IMR-90 (cell line): ENCODE measurements around the gene SGMS1. TPM values are rescaled to one million over a fixed set of nuclear protein-coding genes. Genes with fewer than 3 reads are reported as not detected.

Source experiments
- ATAC-seq: fragments of 200-7000 bp; cut with Tn5 transposase; 2 replicates; pipeline ENCODE4 v1.9.1; 2020; ENCODE audit warnings: low read depth, mild to moderate bottlenecking, moderate library complexity
- BruUV-seq: library from RNA; stranded (reverse); fragments of 400-500 nt; replicated peaks from 2 replicates; lab custom pipeline; 2021; lab: Mats Ljungman, UMichigan
- CTCF ChIA-PET: fragments of 300-600 bp; formaldehyde crosslinking; extraction: SDS; loops from one replicate; lab custom pipeline; 2021; ENCODE audit warnings: antibody characterized with exemption; lab: Yijun Ruan, JAX
- POLR2A ChIA-PET: fragments of 300-600 bp; sonication (Branson Sonifier 250); formaldehyde crosslinking; loops from one replicate; lab custom pipeline; 2022; ENCODE audit warnings: antibody characterized with exemption; ENCODE audit not compliant: unreplicated experiment; lab: Charles Lee
- DNase-seq: peaks from one replicate; pipeline ENCODE4 v3.0.0; 2013
- H2AFZ ChIP-seq: replicated peaks from 2 replicates; pipeline ENCODE3; 2013; ENCODE audit warnings: low read length, mild to moderate bottlenecking; ENCODE audit not compliant: poor library complexity
- H2AK5ac ChIP-seq: 2 replicates; pipeline ENCODE4 v1.6.1; 2013; ENCODE audit warnings: low read depth, low read length, inconsistent platforms
- H2AK9ac ChIP-seq: replicated peaks from 2 replicates; pipeline ENCODE3; 2013; ENCODE audit warnings: mild to moderate bottlenecking, low read depth, low read length, moderate library complexity; ENCODE audit not compliant: poor library complexity
- H2BK120ac ChIP-seq: 2 replicates; pipeline ENCODE4 v1.6.1; 2013; ENCODE audit warnings: low read depth, low read length, inconsistent platforms
- H2BK15ac ChIP-seq: 3 replicates; pipeline ENCODE4 v1.6.1; 2013; ENCODE audit warnings: low read depth, low read length, inconsistent platforms
- H2BK20ac ChIP-seq: 2 replicates; pipeline ENCODE4 v1.6.1; 2013; ENCODE audit warnings: low read depth, mild to moderate bottlenecking, inconsistent platforms, low read length, moderate library complexity
- H2BK5ac ChIP-seq: 2 replicates; pipeline ENCODE4 v1.6.1; 2013; ENCODE audit warnings: mild to moderate bottlenecking, low read depth, low read length, inconsistent platforms; ENCODE audit not compliant: poor library complexity, severe bottlenecking
- H3K14ac ChIP-seq: replicated peaks from 2 replicates; pipeline ENCODE4 v1.6.1; 2013; ENCODE audit warnings: low read depth, low read length, inconsistent platforms
- H3K18ac ChIP-seq: 2 replicates; pipeline ENCODE4 v1.6.1; 2013; ENCODE audit warnings: low read depth, low read length, control low read depth
- H3K23ac ChIP-seq: 2 replicates; pipeline ENCODE4 v1.6.1; 2013; ENCODE audit warnings: low read depth, low read length, inconsistent platforms
- H3K27ac ChIP-seq: 2 replicates; pipeline ENCODE4 v1.5.1; 2013; ENCODE audit warnings: mild to moderate bottlenecking, control low read depth, low read length; ENCODE audit not compliant: insufficient read depth
- H3K27me3 ChIP-seq: 2 replicates; pipeline ENCODE4 v1.6.1; 2013; ENCODE audit warnings: low read length; ENCODE audit not compliant: control insufficient read depth, insufficient read depth
- H3K36me3 ChIP-seq: 2 replicates; pipeline ENCODE4 v1.6.1; 2013; ENCODE audit warnings: low read length, mixed read lengths; ENCODE audit not compliant: control insufficient read depth, insufficient read depth
- H3K4ac ChIP-seq: 2 replicates; pipeline ENCODE4 v1.6.1; 2013; ENCODE audit warnings: low read depth, low read length, inconsistent platforms
- H3K4me1 ChIP-seq: 2 replicates; pipeline ENCODE4 v1.6.1; 2013; ENCODE audit warnings: low read length, mixed read lengths; ENCODE audit not compliant: control insufficient read depth, insufficient read depth
- H3K4me2 ChIP-seq: 2 replicates; pipeline ENCODE4 v1.6.1; 2013; ENCODE audit warnings: low read depth, mild to moderate bottlenecking, control low read depth, low read length, moderate library complexity
- H3K4me3 ChIP-seq: 2 replicates; pipeline ENCODE4 v1.5.1; 2013; ENCODE audit warnings: low read depth, mild to moderate bottlenecking, control low read depth, low read length, moderate library complexity; ENCODE audit not compliant: insufficient read depth
- H3K56ac ChIP-seq: 2 replicates; pipeline ENCODE4 v1.6.1; 2013; ENCODE audit warnings: low read length, inconsistent platforms; ENCODE audit not compliant: insufficient read depth; ENCODE audit errors: extremely low read depth
- H3K79me1 ChIP-seq, 2 experiments: 2 replicates each; pipeline ENCODE4 v1.6.1; 2013; ENCODE audit warnings: low read length in 2 of 2, inconsistent platforms in 1 of 2, low read depth in 1 of 2
- H3K9ac ChIP-seq: 2 replicates; pipeline ENCODE4 v1.6.1; 2013; ENCODE audit warnings: low read depth, low read length, control low read depth
- H3K9me1 ChIP-seq: 2 replicates; pipeline ENCODE4 v1.6.1; 2013; ENCODE audit warnings: low read length, inconsistent platforms; ENCODE audit not compliant: insufficient read depth
- H3K9me3 ChIP-seq: 2 replicates; pipeline ENCODE4 v1.6.1; 2013; ENCODE audit warnings: low read length; ENCODE audit not compliant: control insufficient read depth, insufficient read depth
- H4K20me1 ChIP-seq: 2 replicates; pipeline ENCODE4 v1.6.1; 2013; ENCODE audit warnings: low read length, inconsistent platforms; ENCODE audit not compliant: insufficient read depth
- H4K5ac ChIP-seq: 2 replicates; pipeline ENCODE4 v1.6.1; 2013; ENCODE audit warnings: mild to moderate bottlenecking, low read depth, low read length, control low read depth
- H4K8ac ChIP-seq, 2 experiments: 2 replicates each; pipeline ENCODE4 v1.6.1; 2013; ENCODE audit warnings: low read depth in 2 of 2, low read length in 2 of 2, control low read depth in 1 of 2, inconsistent platforms in 1 of 2
- H4K91ac ChIP-seq: 2 replicates; pipeline ENCODE4 v1.6.1; 2013; ENCODE audit warnings: low read depth, low read length, inconsistent platforms; ENCODE audit not compliant: insufficient read depth
- MAFK ChIP-seq: IDR thresholded peaks from 2 replicates; pipeline ENCODE4 v1.6.1; 2012; ENCODE audit warnings: low read depth, low read length, improper control_type of control experiment
- POLR2A ChIP-seq: IDR thresholded peaks from 2 replicates; pipeline ENCODE4 v1.6.1; 2012; ENCODE audit warnings: mild to moderate bottlenecking, low read depth, low read length
- RFX5 ChIP-seq: IDR thresholded peaks from 2 replicates; pipeline ENCODE4 v1.8.0; 2012; ENCODE audit warnings: low read depth, mild to moderate bottlenecking, low read length, moderate library complexity
- dilution Hi-C: fragments of 300-500 bp; cut with HindIII; formaldehyde crosslinking; loops from one replicate; pipeline ENCODE4 v1.14.3; 2018; ENCODE audit warnings: low sequenced_read_pairs; ENCODE audit not compliant: unreplicated experiment
- in situ Hi-C: fragments of 300-500 bp; cut with MboI; formaldehyde crosslinking; loops from 3 replicates; pipeline ENCODE4 v1.14.3; 2019; ENCODE audit warnings: low sequenced_read_pairs, inconsistent platforms, mixed read lengths
- intact Hi-C: fragments of 100-400 bp; cut with micrococcal nuclease; formaldehyde crosslinking; loops from 2 replicates; pipeline ENCODE4 v1.10.0; 2022
- polyA plus RNA-seq, 3 experiments: library from polyadenylated mRNA; depleted of rRNA; stranded (reverse); fragments of >200 nt; gene quantifications; 2 replicates each; pipeline ENCODE4 v1.2.3, GENCODE V29; 2012; ENCODE audit warnings: low replicate concordance in 1 of 3
- total RNA-seq: library from RNA; depleted of rRNA; stranded (reverse); fragments of >200 nt; gene quantifications from 2 replicates; pipeline ENCODE4 v1.2.3, GENCODE V29; 2012

The SGMS1 gene
- total and polyA plus RNA-seq, 2 of the 4 experiments (the other 2 are of a cell fraction), result 9.8 to 30.8 TPM

GRCh38 chr10:50473756-50474155, 150.0 kb downstream of the SGMS1 start (continued):
- no peak for TF ChIP-seq MAFK

- Histone ChIP-seq H3K23ac (no peak overlapping the region), H3K4me2 (no peak overlapping the region), H4K5ac (no peak overlapping the region), H3K9ac (no peak overlapping the region), H4K91ac (no peak overlapping the region), H3K36me3 (no peaks in the 10 kb centered on the region), H2AFZ (no peak overlapping the region), H3K18ac (no peak overlapping the region), H2BK120ac (no peak overlapping the region), H3K4me1 (peaks cover 9% of the 10 kb centered on the region), H2BK5ac (no peak overlapping the region), H3K56ac (no peak overlapping the region), H2AK5ac (no peak overlapping the region), H2BK15ac (no peak overlapping the region), H3K27ac (no peak overlapping the region), H3K9me3 (no peaks in the 10 kb centered on the region; the same call in 1 of the 2 replicates), H3K27me3 (no peaks in the 10 kb centered on the region), H3K79me1 (peaks cover 4 to 16% of the 10 kb centered on the region in 2 experiments; a peak in 3 of 4 replicates), H4K8ac (no peak overlapping the region), H4K20me1 (no peaks in the 10 kb centered on the region), H3K14ac (no peak overlapping the region), H2BK20ac (no peak overlapping the region), H3K4ac (no peak overlapping the region), H2AK9ac (no peak overlapping the region), H3K4me3 (no peak overlapping the region), H3K9me1 (no peaks in the 10 kb centered on the region)
- ATAC-seq (no peak), DNase-seq (no peak)
- intact Hi-C loops, result no loop called here
- ChIA-PET CTCF (no interaction called here), POLR2A (no interaction called here)
- dilution Hi-C loops, result no loop called here
- BruUV-seq, result no TSS peak
- TF ChIP-seq POLR2A (no peak), RFX5 (no peak)
- in situ Hi-C loops, result no loop called here
Measured at GRCh38 chr10:50472914-50473313, 150.8 kb downstream of the SGMS1 start.
